Measurements from ENCODE around the gene WRAP73. TPM values are rescaled to one million over a fixed set of nuclear protein-coding genes. Genes with fewer than 3 reads are reported as not detected.

The WRAP73 gene
- total RNA-seq, 1 experiment from 2014 or later, result 41.1 TPM

GRCh38 chr1:3610527-3611169, 39.3 kb downstream of the WRAP73 start:
- in situ Hi-C loops (cut with HindIII; ENCODE audit: low pct_unique_long_range_greater_than_20kb, low sequenced_read_pairs), result no loop called here
- DNase-seq (ENCODE audit: low read depth), result no peak

- in situ Hi-C loops (cut with HindIII; ENCODE audit: low pct_unique_long_range_greater_than_20kb, low sequenced_read_pairs), result no loop called here
- no peak for DNase-seq (ENCODE audit: low read depth)
Observed at GRCh38 chr1:3609769-3610526, 40.0 kb downstream of the WRAP73 start.

DNA sequence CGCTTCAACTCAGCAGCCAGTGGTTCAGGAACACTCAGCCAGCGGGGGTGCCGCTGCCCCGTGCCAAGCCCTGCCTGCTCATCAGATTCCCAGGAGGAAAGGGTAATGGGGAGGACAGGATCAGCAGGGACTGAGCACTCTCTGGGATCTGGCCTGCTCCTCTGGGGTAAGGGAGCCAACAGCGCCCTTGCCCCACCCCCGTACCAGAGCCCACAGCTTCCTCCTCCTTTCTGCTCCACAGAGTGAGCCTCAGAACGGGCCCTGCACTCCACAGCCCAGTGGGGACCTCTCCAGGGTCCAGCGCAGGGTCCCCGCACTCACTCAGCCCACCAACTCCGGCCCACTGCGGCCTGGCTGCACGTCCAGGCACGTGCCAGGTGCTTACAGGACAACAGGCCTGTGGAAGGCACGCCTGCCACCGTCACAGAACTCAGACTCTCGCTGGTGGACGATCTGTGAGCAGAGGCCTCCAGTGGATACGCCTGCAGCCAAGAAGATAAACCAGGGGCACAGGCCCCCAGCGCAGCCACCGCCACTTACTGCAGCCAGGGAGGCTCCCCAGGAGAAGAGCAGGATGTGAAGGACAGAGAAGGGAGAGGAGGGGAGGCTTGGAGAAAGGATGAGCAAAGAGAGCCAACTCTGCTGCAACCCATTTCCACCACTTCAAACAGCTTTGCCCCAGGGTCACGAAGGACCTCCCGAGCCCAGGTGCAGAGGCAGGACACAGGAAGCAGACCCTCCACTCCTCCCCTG, 40.7 kb downstream of the WRAP73 start:
- in situ Hi-C loops (cut with HindIII; ENCODE audit: low pct_unique_long_range_greater_than_20kb, low sequenced_read_pairs), result no loop called here

DNA sequence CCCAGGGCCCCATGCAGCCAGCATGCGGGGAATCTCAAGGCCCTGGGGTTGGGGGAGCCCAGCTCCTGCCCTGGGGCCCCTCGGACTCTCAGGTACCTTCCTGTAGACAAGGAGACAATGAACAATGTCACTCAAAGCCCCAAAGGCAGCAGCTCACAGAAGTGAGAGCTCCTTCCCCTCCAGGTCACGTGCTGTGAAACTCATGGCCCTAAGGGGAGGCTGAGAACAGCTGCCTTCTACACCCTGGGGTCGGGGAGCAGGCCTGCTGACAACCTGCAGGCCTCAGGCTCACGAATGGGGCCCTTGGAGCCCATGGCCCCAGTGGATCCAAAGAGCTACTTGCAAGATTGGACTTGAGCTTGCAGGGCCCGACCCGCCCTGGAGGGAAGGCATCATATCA, 41.7 kb downstream of the WRAP73 start:
- in situ Hi-C loops (cut with HindIII; ENCODE audit: low pct_unique_long_range_greater_than_20kb, low sequenced_read_pairs), result no loop called here
- DNase-seq (ENCODE audit: low read depth), result no peak

More for the DNA sequence above, 40.7 kb downstream of the WRAP73 start:
- DNase-seq (ENCODE audit: low read depth), result no peak

DNA sequence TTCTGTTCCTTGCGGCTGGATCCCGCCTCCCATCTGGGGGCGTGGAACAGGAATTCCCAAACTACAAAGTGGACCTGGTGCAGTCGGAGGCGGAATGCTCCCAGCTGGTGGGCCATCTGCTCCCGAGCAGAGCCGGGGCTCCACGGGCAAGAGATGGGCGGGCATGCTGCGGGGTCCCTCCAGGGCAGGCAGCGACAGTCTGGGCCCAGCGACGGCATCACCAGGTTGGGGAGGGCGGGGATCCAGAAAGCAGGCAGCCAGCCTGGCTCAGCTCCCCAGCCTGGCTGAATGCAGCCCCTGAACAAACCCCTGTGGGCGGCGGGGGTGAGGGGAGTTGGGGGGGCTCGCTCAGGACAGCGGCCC, 42.2 kb downstream of the WRAP73 start:
- DNase-seq (ENCODE audit: low read depth), result no peak
- in situ Hi-C loops (cut with HindIII; ENCODE audit: low pct_unique_long_range_greater_than_20kb, low sequenced_read_pairs), result no loop called here

GRCh38 chr1:3606779-3607702, 42.9 kb downstream of the WRAP73 start:
- no peak for DNase-seq (ENCODE audit: low read depth)
- in situ Hi-C loops (cut with HindIII; ENCODE audit: low pct_unique_long_range_greater_than_20kb, low sequenced_read_pairs), result no loop called here

DNA sequence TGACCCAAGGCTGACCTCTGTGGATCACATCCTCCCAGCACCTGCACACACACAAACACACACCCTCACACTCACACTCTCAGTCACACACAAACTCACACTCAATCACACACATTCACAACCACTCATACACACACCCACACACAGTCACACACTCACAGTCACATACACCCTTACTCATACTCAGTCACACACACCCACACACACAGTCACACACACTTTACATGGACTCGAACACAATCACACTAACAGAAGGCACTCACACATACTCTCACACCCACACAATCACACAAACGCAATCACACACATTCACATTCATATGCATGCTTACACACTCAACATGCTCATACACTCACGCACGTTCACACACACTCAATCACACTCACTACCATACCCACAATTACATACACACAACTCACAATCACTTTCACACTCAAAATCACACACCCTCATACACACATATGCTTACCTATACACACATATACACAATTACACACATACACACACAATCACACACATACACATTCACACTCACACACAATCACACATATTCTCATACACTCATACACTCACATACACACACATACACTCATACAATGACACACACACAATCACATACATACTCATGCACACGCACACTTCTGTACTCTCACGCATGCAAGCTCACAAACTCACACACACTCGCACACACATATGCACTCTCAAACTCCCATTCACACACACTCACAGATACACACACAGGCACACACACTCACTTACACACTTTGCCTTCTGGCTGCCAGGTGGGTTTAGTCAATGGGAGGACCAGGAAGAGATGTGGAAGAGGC, 44.7 kb downstream of the WRAP73 start:
- in situ Hi-C loops (cut with HindIII; ENCODE audit: low pct_unique_long_range_greater_than_20kb, low sequenced_read_pairs), result no loop called here

DNA sequence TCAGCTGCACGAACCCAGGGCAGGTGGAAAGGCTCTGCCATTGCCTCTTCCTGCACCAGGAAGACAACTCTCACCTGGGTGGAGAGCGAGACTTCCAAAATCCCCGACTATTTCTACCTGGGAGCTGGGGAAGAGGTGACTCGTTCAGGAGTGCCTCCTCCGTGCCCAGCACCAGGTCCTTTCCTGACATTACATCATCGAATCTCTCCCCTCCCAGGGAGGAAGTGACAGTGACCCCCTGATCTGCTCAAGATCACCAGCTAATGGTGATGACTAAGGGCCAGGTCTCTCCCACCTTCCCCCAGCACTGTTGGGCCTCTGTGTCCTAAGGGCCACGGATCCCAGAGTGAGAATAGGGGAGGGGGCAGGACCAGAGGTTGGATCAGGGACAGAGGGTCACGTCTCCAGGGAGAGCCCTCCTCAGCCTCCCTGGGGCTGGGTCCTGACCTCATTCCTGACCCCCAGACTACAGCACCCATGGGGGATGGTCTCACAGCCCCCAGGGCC, 45.4 kb downstream of the WRAP73 start:
- no peak for DNase-seq (ENCODE audit: low read depth)
- in situ Hi-C loops (cut with HindIII; ENCODE audit: low pct_unique_long_range_greater_than_20kb, low sequenced_read_pairs), result no loop called here

More for the DNA sequence above, 44.7 kb downstream of the WRAP73 start:
- DNase-seq (ENCODE audit: low read depth), result no peak

DNA sequence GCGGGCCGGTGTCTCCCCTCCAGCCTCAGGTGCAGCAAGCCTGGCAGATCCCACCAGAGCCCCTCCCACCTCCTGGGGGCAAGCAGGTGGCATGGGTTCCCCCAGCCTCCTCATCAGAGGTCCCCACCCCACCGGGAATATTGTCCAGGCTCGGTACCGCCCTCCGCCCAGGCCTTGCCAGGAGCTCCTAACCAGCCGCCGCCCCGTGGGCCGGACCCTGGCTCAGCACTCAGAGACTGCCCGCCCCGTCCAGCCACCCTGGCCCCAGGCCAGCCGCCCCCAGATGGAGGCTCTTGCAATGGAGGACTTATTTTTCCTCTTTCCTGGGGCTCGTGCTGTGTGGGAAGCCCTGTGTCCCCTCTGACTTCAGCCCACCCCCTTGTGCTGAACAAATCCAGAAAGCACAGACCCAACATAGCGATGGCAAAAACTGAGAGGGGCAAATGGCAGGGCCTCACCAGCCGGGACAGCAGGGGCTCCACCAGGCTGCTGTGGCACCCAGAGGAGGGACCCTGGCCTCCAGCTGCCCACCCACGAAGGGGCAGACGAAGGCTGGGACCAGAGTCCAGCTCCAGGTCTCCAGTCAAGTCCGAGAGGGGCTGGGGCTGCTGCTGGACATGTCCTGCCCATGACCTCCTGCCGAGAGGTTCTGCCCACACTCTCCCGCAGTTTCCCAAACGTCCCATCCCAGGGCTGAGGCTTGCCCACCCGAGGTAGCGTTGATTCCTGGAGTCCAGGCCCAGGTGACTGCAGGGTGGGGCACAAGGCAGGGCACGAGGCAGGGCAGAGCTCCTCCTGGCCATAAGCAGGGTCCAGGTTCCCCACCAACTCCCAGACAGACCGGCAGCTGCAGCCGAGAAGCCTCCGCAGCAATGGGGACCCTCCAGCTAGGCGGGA, 46.1 kb downstream of the WRAP73 start:
- DNase-seq (ENCODE audit: low read depth), result no peak
- in situ Hi-C loops (cut with HindIII; ENCODE audit: low pct_unique_long_range_greater_than_20kb, low sequenced_read_pairs), result no loop called here

DNA sequence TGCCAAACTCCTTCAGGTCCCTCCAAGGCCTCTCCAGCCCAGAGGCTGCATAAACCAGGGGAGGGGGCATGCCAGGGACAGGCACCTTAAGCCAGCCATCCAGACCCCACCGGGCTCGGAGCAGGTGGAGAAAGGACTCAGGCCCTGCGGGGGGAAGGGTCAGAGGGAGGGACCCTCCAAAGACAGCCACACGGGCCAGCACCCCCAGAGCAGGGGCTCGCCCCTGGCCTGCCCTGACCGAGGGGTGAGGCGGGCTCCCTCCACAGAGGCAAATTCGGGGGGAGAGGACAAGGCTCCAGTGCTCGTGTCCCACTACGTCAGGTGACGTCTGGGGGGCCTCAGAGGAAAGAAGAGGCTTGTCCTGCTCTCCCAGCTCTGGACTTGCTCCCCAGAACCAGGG, 46.7 kb downstream of the WRAP73 start:
- in situ Hi-C loops (cut with HindIII; ENCODE audit: low pct_unique_long_range_greater_than_20kb, low sequenced_read_pairs), result no loop called here
- DNase-seq (ENCODE audit: low read depth), result no peak

- in situ Hi-C loops (cut with HindIII; ENCODE audit: low pct_unique_long_range_greater_than_20kb, low sequenced_read_pairs), result no loop called here
- no peak for DNase-seq (ENCODE audit: low read depth)
Observed at GRCh38 chr1:3602375-3602774, 47.5 kb downstream of the WRAP73 start.

- no peak for DNase-seq (ENCODE audit: low read depth)
- in situ Hi-C loops (cut with HindIII; ENCODE audit: low pct_unique_long_range_greater_than_20kb, low sequenced_read_pairs), result no loop called here
Observed at GRCh38 chr1:3601743-3602142, 48.2 kb downstream of the WRAP73 start.

DNA sequence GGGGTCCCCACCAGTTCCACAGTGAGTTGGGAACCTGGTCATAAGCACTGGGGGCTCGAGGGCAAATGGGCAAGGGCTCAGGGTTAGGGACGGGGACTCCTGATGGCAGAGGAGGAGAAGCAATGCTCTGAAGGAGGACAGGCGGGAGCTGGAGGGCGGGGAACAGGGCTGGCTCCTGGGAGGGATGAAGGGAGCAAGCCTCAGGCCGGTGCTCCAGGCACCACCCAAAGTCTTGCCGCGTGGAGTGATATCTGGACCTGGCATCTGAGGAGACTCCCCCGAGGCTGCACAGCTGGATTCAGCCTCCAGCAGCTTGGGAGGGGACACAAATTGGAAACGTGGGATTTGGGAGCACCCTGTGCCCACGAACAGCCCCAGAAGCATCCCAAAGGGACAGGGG, 49.5 kb downstream of the WRAP73 start:
- no peak for DNase-seq (ENCODE audit: low read depth)
- in situ Hi-C loops (cut with HindIII; ENCODE audit: low pct_unique_long_range_greater_than_20kb, low sequenced_read_pairs), result no loop called here

- in situ Hi-C loops (cut with HindIII; ENCODE audit: low pct_unique_long_range_greater_than_20kb, low sequenced_read_pairs), result no loop called here
- no peak for DNase-seq (ENCODE audit: low read depth)
Observed at GRCh38 chr1:3599816-3600215, 50.1 kb downstream of the WRAP73 start.

DNA sequence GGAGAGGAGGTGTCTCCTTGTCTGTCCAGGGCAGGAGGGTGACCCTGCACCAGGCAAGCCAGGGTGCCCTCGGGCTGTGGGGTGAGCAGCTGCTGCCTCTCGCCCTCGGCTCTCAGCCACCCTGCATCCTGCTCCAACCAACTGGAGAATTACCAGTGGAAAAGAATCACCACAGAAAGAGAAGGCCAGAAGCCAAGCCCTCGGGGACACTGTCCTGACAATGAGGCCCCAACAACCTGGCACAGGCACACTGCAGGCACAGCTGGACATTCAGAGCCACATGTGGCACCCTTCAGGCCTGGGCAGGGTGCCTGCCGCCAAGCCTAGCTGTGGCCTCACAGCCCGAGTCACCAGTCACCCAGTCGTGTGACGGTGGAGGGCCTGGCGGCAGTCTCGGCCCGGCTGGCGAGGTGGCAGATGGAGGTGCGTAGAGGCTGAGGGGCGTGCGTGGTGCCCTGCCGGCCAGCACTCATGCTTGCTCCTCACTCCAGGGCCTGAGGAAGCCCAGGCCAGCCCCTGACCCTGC, 50.6 kb downstream of the WRAP73 start:
- DNase-seq (ENCODE audit: low read depth), result no peak
- in situ Hi-C loops (cut with HindIII; ENCODE audit: low pct_unique_long_range_greater_than_20kb, low sequenced_read_pairs), result no loop called here

GRCh38 chr1:3598522-3599285, 51.2 kb downstream of the WRAP73 start:
- no peak for DNase-seq (ENCODE audit: low read depth)
- in situ Hi-C loops (cut with HindIII; ENCODE audit: low pct_unique_long_range_greater_than_20kb, low sequenced_read_pairs), result no loop called here

Measured in Caki2 (cell line).